NCI-H1436 (cell line): ENCODE measurements around the gene SPOCK2.
"Not testable (repeated sequence)": the region's sequence is repeated elsewhere in the genome, so short reads cannot be mapped to it uniquely, and the experiment has no call there.

Experiments
- DNase-seq: peaks from one replicate; lab custom pipeline; 2025; lab: John Stamatoyannopoulos, UW

The SPOCK2 gene

DNA sequence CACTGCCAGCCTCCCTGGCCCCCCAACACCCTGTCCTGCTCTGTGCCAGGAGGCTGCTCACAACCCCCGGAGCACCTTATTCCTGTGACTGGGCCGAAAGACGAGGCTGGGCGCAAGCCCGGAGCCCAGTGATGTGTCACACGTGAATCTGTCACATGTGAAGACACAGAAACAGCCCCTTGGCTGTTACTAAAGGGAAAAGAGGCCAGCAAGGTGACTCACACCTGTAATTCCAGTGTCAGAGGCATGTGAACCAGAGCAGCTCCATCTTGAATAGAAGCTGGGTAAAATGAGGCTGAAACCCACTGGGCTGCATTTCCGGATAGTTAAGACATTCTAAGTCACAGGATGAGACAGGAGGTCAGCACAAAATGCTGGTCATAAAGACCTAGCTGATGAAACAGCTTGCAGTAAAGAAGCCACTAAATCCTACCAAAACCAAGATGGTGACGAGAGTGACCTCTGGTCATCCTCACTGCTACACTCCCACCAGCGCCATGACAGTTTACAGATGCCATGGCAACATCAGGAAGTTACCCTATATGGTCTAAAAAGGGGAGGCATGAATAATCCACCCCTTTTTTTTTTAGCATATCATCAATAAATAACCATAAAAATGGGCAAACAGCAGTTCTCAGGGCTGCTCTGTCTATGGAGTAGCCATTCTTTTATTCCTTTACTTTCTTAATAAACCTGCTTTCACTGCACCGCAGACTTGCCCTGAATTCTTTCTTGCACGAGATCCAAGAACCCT is 55.8 kb downstream of the SPOCK2 start:
- not testable (repeated sequence) for DNase-seq

DNA sequence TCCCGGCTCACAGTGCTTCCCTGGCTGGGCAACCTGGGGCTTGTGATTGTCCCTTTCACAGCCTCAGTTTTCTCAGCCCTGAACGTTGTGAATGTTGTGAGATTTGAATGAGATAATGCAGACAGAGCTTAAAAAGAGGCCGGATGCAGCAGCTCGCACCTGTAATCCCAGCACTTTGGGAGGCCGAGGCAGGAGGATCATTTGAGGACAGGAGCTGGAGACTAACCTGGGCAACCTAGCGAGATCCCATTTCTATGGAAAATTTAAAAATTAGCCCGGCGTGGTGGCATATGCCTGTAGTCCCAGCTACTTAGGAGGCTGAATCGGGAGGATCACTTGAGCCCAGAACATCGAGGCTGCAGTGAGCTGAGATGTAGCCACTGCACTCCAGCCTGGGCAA is 56.6 kb downstream of the SPOCK2 start:
- no peak for DNase-seq

DNA sequence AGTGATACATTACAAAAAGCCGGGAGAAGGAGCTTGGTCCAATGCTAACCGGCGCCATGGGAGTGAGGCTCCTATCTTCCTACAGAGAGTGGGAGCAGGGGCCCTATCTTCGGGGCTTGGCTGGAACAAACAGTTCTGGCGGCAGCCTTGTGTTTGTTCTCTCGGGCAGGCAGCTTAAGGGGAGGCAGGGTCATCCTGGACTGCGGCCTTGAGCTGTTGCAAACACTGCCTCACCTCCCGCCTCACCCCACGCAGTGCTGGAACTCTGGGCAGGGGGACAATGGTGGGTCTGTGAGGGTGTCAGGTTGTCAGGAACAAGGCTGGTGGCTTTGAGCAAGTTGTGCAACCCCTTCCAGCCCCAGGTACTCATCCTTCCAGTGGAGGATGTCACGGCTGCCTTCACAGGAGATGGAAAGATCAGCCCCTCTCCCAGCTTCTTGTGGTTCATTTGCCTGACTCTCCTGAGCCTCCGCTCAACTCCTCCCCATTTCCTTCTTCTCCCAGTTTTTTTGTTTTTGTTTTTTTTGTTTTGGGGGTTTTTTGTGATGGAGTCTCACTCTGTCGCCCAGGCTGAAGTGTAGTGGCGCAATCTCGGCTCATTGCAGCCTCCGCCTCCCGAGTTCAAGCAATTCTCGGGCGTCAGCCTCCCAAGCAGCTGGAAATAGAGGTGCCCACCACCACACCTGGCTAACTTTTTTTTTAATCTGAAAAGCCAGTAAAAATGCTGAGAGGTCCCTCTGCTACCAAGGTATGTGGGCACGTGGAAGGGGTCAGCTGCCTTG is 57.4 kb downstream of the SPOCK2 start:
- no peak for DNase-seq

DNA sequence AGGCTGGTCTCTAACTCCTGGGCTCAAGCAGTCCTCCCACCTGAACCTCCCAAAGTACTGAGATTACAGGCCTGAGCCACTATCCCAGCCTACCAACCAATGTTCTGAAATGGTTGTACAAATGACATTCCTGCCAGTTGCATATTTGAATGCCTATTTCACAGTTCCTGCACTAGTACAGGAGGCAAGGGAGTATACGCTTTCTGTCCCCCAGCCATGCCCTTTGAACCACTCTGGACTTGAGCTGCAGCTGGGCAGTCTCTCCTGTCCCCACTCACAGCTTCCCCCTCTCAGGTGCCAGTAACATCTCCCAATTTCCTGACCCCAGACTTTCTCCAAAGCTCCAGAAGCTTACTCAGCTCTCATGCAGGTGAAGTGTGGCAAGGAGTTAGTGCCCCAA is 58.9 kb downstream of the SPOCK2 start:
- DNase-seq = no peak

DNA sequence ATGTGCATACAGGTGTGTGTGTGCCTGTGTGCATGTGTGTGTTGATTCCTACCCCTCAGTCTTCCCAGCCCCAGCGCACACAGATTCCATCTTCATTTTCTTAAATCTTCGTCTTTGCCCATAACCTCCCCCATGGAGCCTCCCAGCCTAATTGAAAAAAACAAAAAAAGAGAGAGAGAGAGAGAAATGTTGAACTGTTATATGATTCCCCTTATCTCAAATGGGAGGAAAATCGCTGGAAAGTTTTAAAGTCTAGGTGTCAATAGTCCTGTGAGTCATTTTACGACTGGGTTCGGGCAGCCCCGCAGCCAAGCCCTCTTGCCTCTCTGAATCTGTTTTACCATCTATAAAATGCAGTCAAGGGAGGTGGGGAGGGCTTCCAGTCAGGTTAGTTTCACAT is 60.9 kb downstream of the SPOCK2 start:
- DNase-seq = no peak

DNA sequence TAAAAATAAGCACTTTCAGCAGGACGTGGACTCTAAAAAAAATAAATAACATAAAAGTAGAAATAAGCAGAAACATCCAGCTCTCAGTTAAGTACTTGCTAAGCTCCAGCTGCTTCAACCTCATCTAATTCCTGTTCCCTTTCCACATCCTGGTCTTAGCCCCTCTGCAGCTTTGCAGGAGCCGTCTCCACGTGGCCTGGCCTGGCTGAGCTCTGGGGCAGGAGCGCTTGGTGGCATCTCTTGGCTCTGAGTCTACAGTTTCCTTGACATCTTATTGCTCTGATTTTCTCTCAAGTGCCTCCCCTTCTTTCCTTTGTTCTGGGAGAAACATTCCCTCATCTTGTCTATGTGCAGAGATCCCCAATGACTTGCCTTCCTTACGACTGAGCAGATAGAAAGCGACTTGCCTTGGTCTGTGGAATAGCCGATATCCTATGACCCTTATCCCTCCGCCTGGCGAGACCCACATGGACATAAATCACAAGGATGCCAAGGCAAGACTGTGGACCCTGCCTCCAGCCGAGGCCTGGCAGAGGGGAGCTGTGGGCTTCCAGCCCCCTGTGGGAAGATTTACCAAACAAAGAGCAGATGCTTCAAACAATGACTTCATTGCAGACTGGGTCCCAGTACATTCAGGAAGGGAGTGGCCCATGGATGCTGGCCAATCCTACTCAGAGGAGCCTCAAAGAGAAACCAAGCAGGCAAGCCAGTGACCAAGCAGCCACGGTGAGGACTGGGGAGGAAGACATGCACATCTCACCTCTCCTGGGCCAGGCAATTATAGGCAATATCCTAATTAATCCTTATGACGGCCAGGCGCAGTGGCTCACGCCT is 61.9 kb downstream of the SPOCK2 start:
- DNase-seq = no peak

DNA sequence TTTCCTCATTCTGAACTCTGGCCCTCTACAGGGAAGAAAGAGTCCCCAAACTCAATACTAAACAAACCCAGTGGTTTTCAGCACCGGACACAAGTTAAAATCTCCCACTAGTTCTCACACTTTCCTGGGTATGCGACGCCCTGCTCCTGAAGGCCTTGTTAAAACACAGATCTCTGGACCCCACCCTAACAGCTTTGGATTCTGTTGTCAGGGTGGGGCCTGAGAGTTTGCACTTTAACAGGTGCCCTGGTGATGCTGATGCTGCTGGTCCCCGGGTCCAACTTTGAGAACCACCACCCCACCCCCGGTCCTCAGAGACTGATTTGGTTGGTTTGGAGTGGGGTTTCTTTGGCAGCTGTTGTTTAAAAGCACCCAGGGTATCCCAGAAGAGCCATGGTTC is 62.5 kb downstream of the SPOCK2 start:
- no peak for DNase-seq

DNA sequence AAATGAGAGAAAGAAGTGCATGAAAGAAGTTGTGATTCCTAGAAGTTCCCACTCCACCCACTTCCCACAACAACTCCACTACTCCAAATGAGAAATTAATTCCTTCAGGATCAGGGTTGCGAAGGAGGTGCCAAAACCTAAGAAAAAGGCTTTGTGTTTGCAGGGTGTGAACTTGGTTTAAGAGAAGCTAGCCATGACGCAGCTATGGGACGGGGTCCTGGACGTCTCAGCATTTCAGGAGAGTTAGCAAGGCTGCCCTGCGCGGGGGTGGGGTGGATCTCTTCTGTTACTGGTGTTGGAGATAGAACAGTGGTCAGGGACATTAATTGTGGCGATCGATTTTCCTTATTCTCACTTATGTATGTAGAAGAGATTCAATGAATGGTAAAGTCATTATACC is 63.0 kb downstream of the SPOCK2 start:
- DNase-seq = no peak

DNA sequence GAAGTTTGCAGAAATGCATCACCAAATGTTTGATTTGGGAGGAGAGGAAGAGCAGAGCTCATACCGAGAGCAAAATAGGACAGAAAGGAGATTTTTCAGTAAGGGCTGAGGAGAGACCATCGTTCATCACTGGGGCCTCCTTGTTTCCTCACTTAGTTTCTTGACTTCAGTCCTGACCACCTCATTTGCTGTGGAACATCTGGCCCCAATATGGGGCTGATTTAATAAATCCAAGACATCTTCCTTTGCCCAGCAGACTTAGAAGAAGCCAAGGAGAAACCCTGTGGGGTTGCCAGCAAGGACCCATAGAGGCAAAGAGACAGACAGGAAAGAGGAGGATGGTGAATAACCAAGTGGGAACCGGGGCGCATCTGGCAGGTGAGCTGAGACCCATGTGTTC is 63.8 kb downstream of the SPOCK2 start:
- no peak for DNase-seq

DNA sequence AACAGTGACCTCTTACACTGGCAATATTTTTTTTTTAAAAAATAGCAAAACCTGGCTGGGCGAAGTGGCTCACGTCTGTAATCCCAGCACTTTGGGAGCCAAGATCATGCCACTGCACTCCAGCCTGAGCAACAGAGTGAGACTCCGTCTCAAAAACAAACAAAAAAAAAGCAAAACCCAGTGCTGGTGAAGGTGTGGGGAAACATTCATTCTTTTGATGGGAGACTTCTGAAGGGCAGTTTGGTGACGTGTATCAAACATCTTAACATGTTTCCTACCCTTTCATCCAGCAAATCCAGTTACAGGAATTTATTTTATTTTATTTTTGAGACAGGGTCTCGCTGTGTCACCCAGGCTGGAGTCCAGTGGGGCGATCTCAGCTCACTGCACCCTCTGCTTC is 66.1 kb downstream of the SPOCK2 start:
- no peak for DNase-seq

DNA sequence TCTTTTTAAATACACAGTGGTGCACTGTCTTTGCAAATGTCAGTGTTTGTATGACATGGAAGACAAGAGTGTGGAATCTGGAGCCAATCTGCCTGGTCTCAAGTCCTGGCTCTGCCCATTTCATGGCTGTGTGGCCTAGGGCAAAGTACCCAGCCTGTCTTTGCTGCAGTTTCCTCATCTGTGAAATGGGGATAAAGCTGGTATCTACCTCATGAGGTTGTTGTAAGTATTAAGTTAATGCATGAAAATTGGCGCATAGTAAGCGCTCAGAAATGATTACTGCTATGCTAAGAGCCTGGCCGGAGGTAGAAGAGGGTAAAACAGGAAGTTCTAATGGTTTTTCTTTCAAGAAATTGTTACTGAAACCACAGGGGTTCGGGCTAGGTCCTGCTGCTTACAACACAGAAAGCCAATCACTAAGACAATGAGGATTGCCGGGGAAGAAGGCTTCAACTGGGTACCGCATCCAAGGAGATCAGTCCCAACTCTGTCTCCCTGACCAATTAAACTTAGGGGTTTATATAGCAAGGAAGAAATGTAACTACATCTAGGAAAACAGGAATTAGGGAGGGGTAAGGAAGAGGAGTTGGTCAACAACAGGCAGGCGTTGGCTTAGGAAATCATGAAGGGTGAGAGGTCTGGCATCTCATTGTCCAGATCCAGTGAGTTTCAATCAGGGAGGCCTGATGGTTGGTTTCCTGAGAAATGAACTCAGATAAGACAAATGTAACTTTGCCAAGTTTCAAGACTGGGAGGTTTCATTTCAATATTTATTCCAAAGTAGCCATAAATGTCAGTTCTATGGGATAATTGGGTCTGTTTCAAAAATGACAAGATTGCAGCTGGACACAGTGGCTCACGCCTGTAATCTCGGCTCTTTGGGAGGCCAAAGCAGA is 67.2 kb downstream of the SPOCK2 start:
- no peak for DNase-seq

DNA sequence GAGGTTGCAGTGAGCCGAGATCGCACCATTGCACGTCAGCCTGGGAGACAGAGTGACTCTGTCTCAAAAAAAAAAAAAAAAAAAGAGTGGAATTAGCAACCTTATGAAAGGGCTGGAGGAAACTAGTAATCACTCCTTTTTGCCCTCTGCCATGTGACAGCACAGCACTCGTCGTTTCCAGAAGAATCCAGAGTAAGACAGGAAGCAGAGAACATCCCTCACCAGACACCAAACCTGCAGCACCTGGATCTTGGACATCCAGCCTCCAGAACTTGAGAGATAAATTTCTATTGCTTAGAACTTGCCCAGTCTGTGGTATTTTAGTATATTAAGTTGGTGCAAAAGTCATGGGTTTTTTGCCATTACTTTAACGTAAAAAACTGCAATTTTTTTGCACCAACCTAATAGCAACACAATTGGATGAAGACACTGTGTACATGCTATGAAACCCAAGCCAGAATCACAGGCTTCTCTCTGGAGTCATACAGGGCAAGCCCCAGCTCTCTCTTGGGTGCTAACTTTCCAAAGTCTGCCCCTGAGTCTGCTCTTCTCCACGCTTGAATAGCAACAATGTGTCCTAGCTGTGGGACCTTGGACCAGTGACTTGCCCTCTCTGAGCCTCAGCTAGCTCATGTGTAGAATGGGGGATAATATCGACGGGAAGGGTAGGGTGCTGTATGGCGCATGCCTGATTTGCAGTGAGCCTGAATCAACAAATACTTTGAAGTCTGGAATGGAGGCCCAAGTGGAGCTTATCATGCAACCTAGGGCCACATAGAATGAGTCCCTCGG is 69.1 kb downstream of the SPOCK2 start:
- DNase-seq = no peak

DNA sequence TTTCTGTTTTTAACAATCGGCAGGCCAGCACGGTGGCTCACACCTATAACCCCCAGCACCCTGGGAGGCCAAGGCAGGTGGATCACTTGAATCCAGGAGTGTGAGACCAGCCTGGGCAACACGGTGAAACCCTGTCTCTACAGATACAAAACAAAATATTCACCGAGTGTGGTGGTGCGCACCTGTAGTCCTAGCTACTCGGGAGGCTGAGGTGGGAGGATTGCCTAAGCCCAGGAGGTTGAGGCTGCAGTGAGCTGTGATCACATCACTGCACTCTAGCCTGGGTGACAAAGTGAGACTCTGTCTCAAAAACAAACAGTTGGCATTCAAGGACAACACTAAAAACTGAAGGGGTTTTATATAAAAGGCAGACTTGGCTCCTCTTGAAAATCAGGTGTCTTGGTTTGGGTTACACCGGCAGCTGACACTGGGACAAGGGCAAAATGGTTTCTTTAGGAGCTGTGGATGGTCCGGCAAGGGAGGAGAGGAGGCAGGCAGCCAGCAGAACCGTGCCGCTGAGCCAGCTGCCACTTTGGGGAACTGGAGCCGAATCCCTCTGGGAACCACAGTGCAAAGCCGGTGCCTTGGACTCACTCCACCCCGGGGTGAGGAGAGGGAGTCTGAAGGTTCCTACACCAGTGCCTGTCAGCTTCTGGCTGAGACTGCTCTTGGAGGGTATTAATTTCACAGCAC is 71.6 kb downstream of the SPOCK2 start:
- DNase-seq = no peak

DNA sequence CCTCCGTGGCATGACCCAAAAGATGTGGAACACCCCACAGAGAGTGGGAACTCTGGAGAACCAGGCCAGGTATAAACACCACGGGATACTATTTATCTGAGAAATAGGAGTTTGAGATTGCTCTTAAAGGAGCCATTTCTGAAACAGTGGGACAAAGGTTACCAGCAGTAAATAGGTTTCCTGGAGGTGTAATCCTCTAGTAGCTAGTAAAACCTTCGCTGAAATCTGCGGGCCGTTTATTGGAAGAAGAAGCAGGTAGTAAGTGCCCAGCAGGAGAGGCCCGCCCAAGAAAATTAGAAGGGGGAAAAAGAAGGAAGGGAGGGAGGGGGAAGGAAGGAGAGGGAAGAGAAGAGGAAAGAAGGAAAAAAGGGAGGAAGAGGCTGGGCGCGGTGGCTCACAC is 72.5 kb downstream of the SPOCK2 start:
- no peak for DNase-seq

DNA sequence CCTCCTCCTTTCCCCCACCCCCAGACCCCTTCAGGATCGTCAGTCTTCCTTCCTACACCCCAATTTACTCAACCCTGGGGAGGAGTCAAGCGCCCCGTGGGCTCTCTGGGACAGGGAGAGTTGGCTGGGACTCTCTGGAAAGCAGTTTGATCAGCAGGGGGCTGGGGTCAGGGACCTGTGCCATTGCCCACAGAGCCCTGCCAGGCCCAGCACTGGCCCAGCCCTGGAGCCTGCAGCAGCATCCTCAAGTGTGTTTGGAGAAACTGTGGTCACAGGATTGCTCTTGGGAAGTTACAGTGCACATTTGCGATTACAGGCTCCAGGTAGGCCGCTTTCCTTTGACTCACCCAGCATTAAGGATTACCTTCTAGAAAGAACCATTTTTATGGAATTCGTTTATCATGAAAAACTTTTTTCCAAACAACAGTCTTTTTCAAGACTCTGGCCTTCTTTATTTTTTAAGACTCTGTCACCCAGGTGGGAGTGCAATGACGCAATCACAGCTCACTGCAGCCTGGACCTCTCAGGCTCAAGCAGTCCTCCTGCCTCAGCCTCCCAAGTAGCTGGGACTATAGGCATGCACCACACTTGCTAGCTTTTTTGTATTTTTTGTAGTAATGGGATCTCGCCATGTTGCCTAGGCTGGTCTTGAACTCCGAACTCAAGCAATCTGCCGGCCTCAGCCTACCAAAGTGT is 73.4 kb downstream of the SPOCK2 start:
- DNase-seq = no peak

DNA sequence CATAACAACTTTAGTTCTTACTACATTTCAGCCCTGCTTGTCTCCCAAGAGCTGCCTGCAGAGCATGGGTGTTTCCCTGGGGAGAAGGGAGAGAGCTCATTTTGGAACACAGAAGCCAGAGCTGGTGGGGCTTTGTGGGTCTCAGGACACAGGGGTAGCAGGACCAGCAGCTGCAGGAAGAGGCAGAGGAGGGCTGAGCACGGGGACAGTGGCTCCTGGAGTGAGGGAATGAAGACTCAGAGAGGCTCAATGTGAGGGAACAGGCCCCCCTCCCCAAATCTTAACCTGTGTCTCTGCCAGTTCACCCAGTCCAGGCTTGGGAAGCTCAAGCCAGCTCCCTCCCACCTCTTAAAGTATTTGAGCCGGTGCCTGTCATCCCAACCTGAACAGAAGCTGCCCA is 74.2 kb downstream of the SPOCK2 start:
- DNase-seq = no peak

DNA sequence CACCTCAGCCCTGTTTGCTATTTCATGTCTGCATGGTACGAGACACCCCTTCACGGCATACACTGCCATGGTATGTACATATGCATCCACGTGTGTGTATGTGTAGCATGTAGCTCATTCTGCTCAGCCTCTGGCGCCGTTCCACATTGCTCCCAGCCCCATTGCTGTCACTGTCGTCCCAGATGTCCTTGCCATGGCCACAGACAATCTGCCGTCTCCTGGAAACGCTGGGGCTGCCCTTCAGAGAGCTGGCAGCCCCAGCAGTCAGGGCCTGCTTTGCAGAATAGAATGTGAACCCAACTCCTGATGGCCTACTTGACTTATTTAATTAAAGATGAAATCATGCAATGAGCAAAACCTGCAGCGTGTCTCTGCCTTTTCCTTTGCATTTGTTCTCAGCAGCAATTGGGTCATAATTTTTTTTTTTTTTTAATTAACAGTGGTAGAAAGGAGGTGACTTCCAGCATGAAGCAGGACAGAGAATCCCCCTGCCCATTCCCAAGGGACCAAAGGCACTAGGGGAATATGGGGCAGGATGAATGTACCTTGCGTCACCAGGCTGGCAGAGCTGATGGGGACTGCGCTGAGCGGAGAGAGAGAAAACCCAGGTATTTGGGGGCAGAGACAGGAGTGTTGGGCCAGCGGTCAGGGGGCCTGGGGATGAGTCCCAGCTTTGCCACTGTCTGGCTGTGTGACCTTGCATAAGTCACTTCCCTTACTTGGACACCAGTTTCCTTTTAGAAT is 75.0 kb downstream of the SPOCK2 start:
- DNase-seq = no peak

DNA sequence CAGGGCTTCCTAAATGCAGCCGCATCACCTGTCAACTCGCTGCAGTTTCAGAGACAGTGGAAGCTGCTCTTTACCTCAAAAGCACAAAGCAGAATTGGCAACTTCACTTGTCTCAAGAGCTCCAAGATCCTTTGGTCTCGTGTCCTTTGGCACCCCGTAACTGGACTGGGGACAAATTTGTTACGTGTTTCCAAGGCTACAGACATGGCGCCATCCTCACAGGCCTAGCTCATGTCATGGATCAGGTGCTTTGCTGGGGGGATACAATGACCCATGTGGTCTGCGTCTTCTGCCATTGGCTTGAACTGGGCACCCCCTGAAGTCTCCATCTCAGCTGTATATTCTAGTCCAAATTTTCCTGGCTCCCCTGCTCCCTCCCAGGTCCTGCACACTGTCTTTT is 75.6 kb downstream of the SPOCK2 start:
- DNase-seq = no peak

DNA sequence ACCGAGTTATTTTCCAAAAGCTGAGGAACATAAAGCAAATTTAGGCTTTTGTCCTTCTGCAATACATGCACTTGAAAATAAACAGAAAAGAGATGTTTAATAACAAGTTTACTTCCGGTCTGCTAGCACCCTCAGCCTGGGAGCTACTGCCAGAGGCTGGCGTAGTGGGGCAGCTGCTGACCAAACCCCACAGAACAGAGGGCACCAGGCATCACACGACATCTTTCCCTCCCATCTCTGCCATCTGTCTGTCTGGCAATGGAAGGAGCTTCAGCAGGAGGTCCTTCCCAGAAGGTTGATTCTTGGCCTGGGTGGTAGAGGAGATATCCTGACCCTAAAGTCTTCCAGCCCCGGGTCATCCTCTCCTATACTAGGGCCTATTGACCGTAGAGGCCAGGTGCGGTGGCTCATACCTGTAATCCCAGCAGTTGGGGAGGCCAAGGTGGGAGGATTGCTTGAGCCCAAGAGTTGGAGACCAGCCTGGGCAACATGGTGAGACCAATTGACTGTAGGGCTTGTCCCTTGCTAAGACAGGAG is 76.3 kb downstream of the SPOCK2 start:
- DNase-seq = no peak
